Smooth muscle cell (in vitro differentiated cells): ENCODE results near the gene SEPTIN6. TPM values are rescaled to one million over a fixed set of nuclear protein-coding genes. Genes with fewer than 3 reads are reported as not detected.

Experiments used
- DNase-seq: peaks from one replicate; lab custom pipeline; 2025; ENCODE audit not compliant: unreplicated experiment; lab: John Stamatoyannopoulos, UW
- H2AFZ ChIP-seq: fragments of 200-600 bp; sonication (generic); 2 replicates; pipeline ENCODE4 v1.6.0; 2016; ENCODE audit warnings: antibody characterized with exemption, low read depth, mild to moderate bottlenecking
- H3F3A ChIP-seq: fragments of 200-600 bp; sonication (generic); 2 replicates; pipeline ENCODE4 v1.6.0; 2017; ENCODE audit warnings: antibody characterized with exemption, low read depth
- H3K27ac ChIP-seq: fragments of 200-600 bp; sonication (generic); 2 replicates; pipeline ENCODE4 v1.5.1; 2016; ENCODE audit warnings: low read depth, mild to moderate bottlenecking
- H3K27me3 ChIP-seq: fragments of 200-600 bp; sonication (generic); 2 replicates; pipeline ENCODE4 v1.6.1; 2016; ENCODE audit warnings: low read depth, mild to moderate bottlenecking
- H3K36me3 ChIP-seq: fragments of 200-600 bp; sonication (generic); 2 replicates; pipeline ENCODE4 v1.5.1; 2016; ENCODE audit warnings: low read depth
- H3K4me1 ChIP-seq: fragments of 200-600 bp; sonication (generic); 2 replicates; pipeline ENCODE4 v1.5.1; 2016; ENCODE audit warnings: low read depth
- H3K4me2 ChIP-seq: fragments of 200-600 bp; sonication (generic); 2 replicates; pipeline ENCODE4 v1.6.0; 2016; ENCODE audit warnings: mild to moderate bottlenecking
- H3K4me3 ChIP-seq: fragments of 200-600 bp; sonication (generic); 2 replicates; pipeline ENCODE4 v1.5.1; 2016; ENCODE audit warnings: mild to moderate bottlenecking
- H3K79me2 ChIP-seq: fragments of 200-600 bp; sonication (generic); 2 replicates; pipeline ENCODE4 v1.6.0; 2016; ENCODE audit warnings: low read depth, mild to moderate bottlenecking
- H3K9ac ChIP-seq: fragments of 200-600 bp; sonication (generic); 2 replicates; pipeline ENCODE4 v1.6.0; 2016; ENCODE audit warnings: low read depth
- H3K9me3 ChIP-seq: fragments of 200-600 bp; sonication (generic); replicated peaks from 2 replicates; pipeline ENCODE4 v1.5.1; 2016; ENCODE audit warnings: low read depth
- H4K20me1 ChIP-seq: fragments of 200-600 bp; sonication (generic); 2 replicates; pipeline ENCODE4 v1.6.0; 2016; ENCODE audit warnings: low read depth
- WGBS: methylation state at CpG from one replicate; pipeline ENCODE4 v1.1.7; 2016; ENCODE audit warnings: low lambda C conversion rate; 5-methylcytosine and 5-hydroxymethylcytosine counted together
- polyA plus RNA-seq: library from polyadenylated mRNA; unstranded; fragments of >200 nt; fragmentation: Nextera tagmentation; extraction: Ambion mirVana; gene quantifications from 2 replicates; pipeline ENCODE4 v1.2.1, GENCODE V29; 2016
- total RNA-seq: library from RNA; depleted of rRNA; stranded (reverse); fragments of >200 nt; gene quantifications from 2 replicates; pipeline ENCODE4 v1.2.3, GENCODE V29; 2014
- TF ChIP-seq, protein P1 (sequence below): fragments of 200-600 bp; sonication (generic); IDR thresholded peaks from 2 replicates; pipeline ENCODE4 v1.5.1; 2017; ENCODE audit warnings: borderline replicate concordance, mild to moderate bottlenecking, antibody characterized with exemption; ENCODE audit not compliant: insufficient read depth, poor library complexity, severe bottlenecking

Gene SEPTIN6
- total and polyA plus RNA-seq, 2 experiments from 2014 or later, result 58.1 to 58.4 TPM

- Histone ChIP-seq H3K27me3 (no peaks in the 10 kb centered on the region), H3K27ac (no peak overlapping the region), H3K4me3 (no peak overlapping the region), H3K36me3 (no peaks in the 10 kb centered on the region), H2AFZ (no peak overlapping the region), H3K4me2 (no peak overlapping the region), H4K20me1 (peaks cover 4% of the 10 kb centered on the region), H3K4me1 (peaks cover 12% of the 10 kb centered on the region), H3F3A (no peaks in the 10 kb centered on the region), H3K79me2 (peaks cover 76% of the 10 kb centered on the region), H3K9me3 (no peaks in the 10 kb centered on the region), H3K9ac (no peak overlapping the region)
- 85% methylated on average over 5 of the region's 5 CpGs for WGBS
- no peak for DNase-seq
- TF ChIP-seq, protein P1, sequence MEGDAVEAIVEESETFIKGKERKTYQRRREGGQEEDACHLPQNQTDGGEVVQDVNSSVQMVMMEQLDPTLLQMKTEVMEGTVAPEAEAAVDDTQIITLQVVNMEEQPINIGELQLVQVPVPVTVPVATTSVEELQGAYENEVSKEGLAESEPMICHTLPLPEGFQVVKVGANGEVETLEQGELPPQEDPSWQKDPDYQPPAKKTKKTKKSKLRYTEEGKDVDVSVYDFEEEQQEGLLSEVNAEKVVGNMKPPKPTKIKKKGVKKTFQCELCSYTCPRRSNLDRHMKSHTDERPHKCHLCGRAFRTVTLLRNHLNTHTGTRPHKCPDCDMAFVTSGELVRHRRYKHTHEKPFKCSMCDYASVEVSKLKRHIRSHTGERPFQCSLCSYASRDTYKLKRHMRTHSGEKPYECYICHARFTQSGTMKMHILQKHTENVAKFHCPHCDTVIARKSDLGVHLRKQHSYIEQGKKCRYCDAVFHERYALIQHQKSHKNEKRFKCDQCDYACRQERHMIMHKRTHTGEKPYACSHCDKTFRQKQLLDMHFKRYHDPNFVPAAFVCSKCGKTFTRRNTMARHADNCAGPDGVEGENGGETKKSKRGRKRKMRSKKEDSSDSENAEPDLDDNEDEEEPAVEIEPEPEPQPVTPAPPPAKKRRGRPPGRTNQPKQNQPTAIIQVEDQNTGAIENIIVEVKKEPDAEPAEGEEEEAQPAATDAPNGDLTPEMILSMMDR, result no peak
Observed at GRCh38 chrX:119687661-119688413, 5.1 kb downstream of the SEPTIN6 start.

DNA sequence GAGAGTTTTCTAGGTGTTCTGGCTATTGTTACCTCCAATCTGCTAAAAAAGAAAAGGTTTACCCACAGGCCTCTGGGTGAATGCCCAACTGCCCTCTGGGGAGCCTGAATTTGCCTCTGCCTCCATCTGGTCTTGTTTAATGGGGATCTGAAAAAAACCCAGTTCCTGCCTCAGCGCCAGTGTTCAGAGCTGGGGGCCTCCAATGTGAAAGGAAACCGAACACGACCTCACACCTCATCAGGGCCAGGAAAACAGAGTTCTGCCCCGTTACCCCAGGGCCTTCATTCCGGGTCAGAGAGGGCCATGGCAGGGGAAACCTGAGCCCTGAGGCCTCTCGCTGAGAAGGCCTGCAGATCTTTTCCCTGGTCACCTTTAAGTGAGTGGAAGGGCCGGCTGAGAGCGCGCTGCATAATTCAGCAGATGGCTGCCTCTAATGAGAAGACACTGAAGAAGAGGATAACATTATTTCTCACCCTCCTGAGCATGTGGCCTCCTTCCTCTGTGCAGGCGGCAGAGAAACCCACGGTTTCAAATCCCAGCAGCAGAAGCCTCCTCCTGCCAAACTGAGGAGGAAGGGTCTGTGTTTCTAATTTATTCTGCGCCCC is 6.8 kb downstream of the SEPTIN6 start:
- Histone ChIP-seq H3K9me3 (no peaks in the 10 kb centered on the region), H3K4me3 (no peak overlapping the region), H4K20me1 (peaks cover 4% of the 10 kb centered on the region), H3K9ac (peak overlapping the region; percentile 37), H3K79me2 (peaks cover 85% of the 10 kb centered on the region), H3K4me2 (peak overlapping the region; percentile 48), H3K4me1 (peaks cover 12% of the 10 kb centered on the region), H3K27ac (peak overlapping the region; percentile 62), H2AFZ (no peak overlapping the region), H3K36me3 (no peaks in the 10 kb centered on the region), H3F3A (no peaks in the 10 kb centered on the region), H3K27me3 (no peaks in the 10 kb centered on the region)
- TF ChIP-seq, protein P1, result no peak
- no peak for DNase-seq
- WGBS, result 60% methylated on average over 12 of the region's 12 CpGs

- DNase-seq, result no peak
- Histone ChIP-seq H3K4me2 (peak overlapping the region; percentile 16), H3K79me2 (peaks cover 88% of the 10 kb centered on the region), H3K36me3 (no peaks in the 10 kb centered on the region), H3K27ac (peak overlapping the region; percentile 62), H3K4me3 (no peak overlapping the region), H3K9ac (peak overlapping the region; percentile 37), H3K4me1 (peaks cover 12% of the 10 kb centered on the region), H3K9me3 (no peaks in the 10 kb centered on the region), H2AFZ (no peak overlapping the region), H4K20me1 (peaks cover 4% of the 10 kb centered on the region), H3K27me3 (no peaks in the 10 kb centered on the region), H3F3A (no peaks in the 10 kb centered on the region)
- 68% methylated on average over 15 of the region's 15 CpGs for WGBS
- TF ChIP-seq, protein P1, result no peak
Observed at GRCh38 chrX:119685225-119686066, 7.5 kb downstream of the SEPTIN6 start.
